HS-5 (cell line): Measurements from ENCODE around the gene WNK2.
"Not testable (repeated sequence)": the region's sequence is repeated elsewhere in the genome, so short reads cannot be mapped to it uniquely, and the experiment has no call there.

Source experiments
- DNase-seq: peaks from one replicate; pipeline ENCODE4 v3.0.0-alpha.2; 2012; ENCODE audit warnings: low read depth

Gene WNK2

GRCh38 chr9:93237540-93237939 is 53.6 kb downstream of the WNK2 start:
- DNase-seq: no peak

- DNase-seq: no peak
Measured at GRCh38 chr9:93238953-93239925, 55.3 kb downstream of the WNK2 start.

- DNase-seq: no peak
Measured at GRCh38 chr9:93240891-93241334, 57.0 kb downstream of the WNK2 start.

GRCh38 chr9:93243112-93243511 is 59.2 kb downstream of the WNK2 start:
- DNase-seq: no peak

- no peak for DNase-seq
Measured at GRCh38 chr9:93244101-93244500, 60.2 kb downstream of the WNK2 start.

- DNase-seq: no peak
Measured at GRCh38 chr9:93244510-93245436, 60.8 kb downstream of the WNK2 start.

- no peak for DNase-seq
Measured at GRCh38 chr9:93245437-93245970, 61.6 kb downstream of the WNK2 start.

- DNase-seq: no peak
Measured at GRCh38 chr9:93246111-93246510, 62.2 kb downstream of the WNK2 start.

GRCh38 chr9:93246526-93246925 is 62.6 kb downstream of the WNK2 start:
- DNase-seq: no peak

- DNase-seq: no peak
Measured at GRCh38 chr9:93247099-93247865, 63.3 kb downstream of the WNK2 start.

GRCh38 chr9:93247892-93248291 is 64.0 kb downstream of the WNK2 start:
- DNase-seq: no peak

- DNase-seq: no peak
Measured at GRCh38 chr9:93248386-93249040, 64.6 kb downstream of the WNK2 start.

GRCh38 chr9:93250185-93250584 is 66.2 kb downstream of the WNK2 start:
- DNase-seq: no peak

GRCh38 chr9:93251309-93251708 is 67.4 kb downstream of the WNK2 start:
- not testable (repeated sequence) for DNase-seq

- DNase-seq: no peak
Measured at GRCh38 chr9:93252116-93252780, 68.3 kb downstream of the WNK2 start.

GRCh38 chr9:93252781-93253530 is 69.0 kb downstream of the WNK2 start:
- DNase-seq: no peak

GRCh38 chr9:93253633-93254032 is 69.7 kb downstream of the WNK2 start:
- DNase-seq: no peak

- no peak for DNase-seq
Measured at GRCh38 chr9:93254061-93254481, 70.1 kb downstream of the WNK2 start.

GRCh38 chr9:93254806-93255493 is 71.0 kb downstream of the WNK2 start:
- no peak for DNase-seq
